ENCODE measurements around the gene DLG2. TPM values are rescaled to one million over a fixed set of nuclear protein-coding genes. Genes with fewer than 3 reads are reported as not detected.
"Not testable (repeated sequence)": the region's sequence is repeated elsewhere in the genome, so short reads cannot be mapped to it uniquely, and the experiment has no call there.

Gene DLG2
- total RNA-seq, 1 experiment from 2014 or later: 0.20 TPM

GRCh38 chr11:84870486-84870885 is 756.7 kb downstream of the DLG2 start:
- in situ Hi-C loops (cut with HindIII; ENCODE audit: low pct_unique_long_range_greater_than_20kb, low sequenced_read_pairs): no loop called here

GRCh38 chr11:84866922-84867321 is 760.2 kb downstream of the DLG2 start:
- in situ Hi-C loops (cut with HindIII; ENCODE audit: low pct_unique_long_range_greater_than_20kb, low sequenced_read_pairs): no loop called here
- DNase-seq (ENCODE audit: low read depth): peak; percentile 4

More at GRCh38 chr11:84870486-84870885, 756.7 kb downstream of the DLG2 start:
- DNase-seq (ENCODE audit: low read depth): no peak

GRCh38 chr11:84865791-84866535 is 761.2 kb downstream of the DLG2 start:
- in situ Hi-C loops (cut with HindIII; ENCODE audit: low pct_unique_long_range_greater_than_20kb, low sequenced_read_pairs): no loop called here
- peak; percentile 3 for DNase-seq (ENCODE audit: low read depth)

- in situ Hi-C loops (cut with HindIII; ENCODE audit: low pct_unique_long_range_greater_than_20kb, low sequenced_read_pairs): no loop called here
- peak; percentile 6 for DNase-seq (ENCODE audit: low read depth)
These were observed 761.9 kb downstream of the DLG2 start for GRCh38 chr11:84865257-84865656.

GRCh38 chr11:84857746-84858145 is 769.4 kb downstream of the DLG2 start:
- in situ Hi-C loops (cut with HindIII; ENCODE audit: low pct_unique_long_range_greater_than_20kb, low sequenced_read_pairs): no loop called here
- DNase-seq (ENCODE audit: low read depth): no peak

- in situ Hi-C loops (cut with HindIII; ENCODE audit: low pct_unique_long_range_greater_than_20kb, low sequenced_read_pairs): no loop called here
- DNase-seq (ENCODE audit: low read depth): no peak
These were observed 771.5 kb downstream of the DLG2 start for GRCh38 chr11:84855508-84856245.

DNA sequence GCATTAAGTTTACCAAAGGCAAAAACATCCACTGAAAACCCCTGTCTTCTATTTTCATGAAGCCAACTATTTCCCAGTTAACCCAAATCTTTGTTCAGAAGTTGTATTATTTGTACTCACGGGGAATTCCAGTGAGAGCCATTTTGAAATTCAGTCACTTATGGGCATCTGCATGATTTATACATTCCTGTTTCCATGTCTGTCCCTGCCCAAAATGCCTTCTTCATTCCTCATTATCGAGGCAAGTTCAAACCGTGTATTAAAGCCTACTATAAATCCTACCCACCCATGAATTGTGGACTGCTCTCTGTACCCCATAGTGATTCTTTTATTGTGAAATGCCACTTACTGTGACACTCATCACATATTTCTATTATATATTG is 772.7 kb downstream of the DLG2 start:
- in situ Hi-C loops (cut with HindIII; ENCODE audit: low pct_unique_long_range_greater_than_20kb, low sequenced_read_pairs): no loop called here
- DNase-seq (ENCODE audit: low read depth): no peak

GRCh38 chr11:84853841-84854497 is 773.2 kb downstream of the DLG2 start:
- in situ Hi-C loops (cut with HindIII; ENCODE audit: low pct_unique_long_range_greater_than_20kb, low sequenced_read_pairs): no loop called here
- DNase-seq (ENCODE audit: low read depth): no peak

DNA sequence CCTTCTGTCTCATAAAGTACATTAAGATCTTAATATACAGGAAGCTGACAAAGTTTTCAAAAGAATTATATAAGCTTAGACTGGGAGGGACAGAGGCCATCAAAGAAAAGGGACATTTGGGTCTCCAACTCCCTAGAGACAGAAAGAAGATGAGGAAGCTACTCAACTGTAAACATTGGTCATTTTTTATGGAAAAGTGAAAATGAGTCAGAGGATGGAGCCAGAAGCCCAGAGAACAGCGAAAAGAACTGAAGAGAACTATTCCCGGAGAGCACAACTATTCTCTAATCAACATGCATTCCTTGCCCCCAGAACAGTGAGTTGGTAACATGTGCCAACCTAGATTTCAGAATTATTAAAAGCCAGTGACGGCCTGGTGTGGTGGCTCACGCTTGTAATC is 779.3 kb downstream of the DLG2 start:
- in situ Hi-C loops (cut with HindIII; ENCODE audit: low pct_unique_long_range_greater_than_20kb, low sequenced_read_pairs): no loop called here
- DNase-seq (ENCODE audit: low read depth): no peak

GRCh38 chr11:84840201-84840600 is 786.9 kb downstream of the DLG2 start:
- in situ Hi-C loops (cut with HindIII; ENCODE audit: low pct_unique_long_range_greater_than_20kb, low sequenced_read_pairs); DNase-seq (ENCODE audit: low read depth): not testable (repeated sequence)

DNA sequence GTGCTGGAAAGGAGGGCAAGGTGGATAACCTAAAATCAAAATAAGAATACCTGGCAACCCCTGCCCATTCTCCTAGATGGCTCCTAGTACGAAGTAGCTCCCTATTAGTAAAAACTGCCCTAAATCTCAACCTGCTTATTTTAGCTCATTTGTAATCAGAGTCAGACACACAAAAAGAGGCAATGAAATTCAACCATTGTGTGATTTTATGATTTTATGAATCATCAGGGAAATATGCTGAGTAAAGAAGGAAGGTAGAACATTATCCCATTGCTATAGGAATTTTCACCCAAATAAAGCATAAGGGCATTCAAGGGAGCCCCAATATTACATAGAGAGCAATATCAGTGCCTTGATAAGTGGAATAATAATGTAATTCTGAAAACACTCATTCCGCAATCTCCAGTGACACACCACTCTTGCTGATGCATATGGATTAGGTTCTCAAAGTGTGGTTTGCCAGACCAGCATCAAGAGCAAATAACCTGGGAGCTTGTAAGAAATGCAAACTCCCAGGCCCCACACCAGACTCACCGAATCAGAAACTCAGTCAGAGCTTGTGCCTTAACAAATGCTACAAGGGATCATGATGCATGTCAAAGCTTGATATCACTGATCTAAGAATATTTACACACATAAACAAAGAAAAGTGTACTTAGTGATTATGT is 789.6 kb downstream of the DLG2 start:
- DNase-seq (ENCODE audit: low read depth): no peak
- in situ Hi-C loops (cut with HindIII; ENCODE audit: low pct_unique_long_range_greater_than_20kb, low sequenced_read_pairs): no loop called here

GRCh38 chr11:84836371-84836770 is 790.8 kb downstream of the DLG2 start:
- in situ Hi-C loops (cut with HindIII; ENCODE audit: low pct_unique_long_range_greater_than_20kb, low sequenced_read_pairs): no loop called here
- DNase-seq (ENCODE audit: low read depth): no peak

DNA sequence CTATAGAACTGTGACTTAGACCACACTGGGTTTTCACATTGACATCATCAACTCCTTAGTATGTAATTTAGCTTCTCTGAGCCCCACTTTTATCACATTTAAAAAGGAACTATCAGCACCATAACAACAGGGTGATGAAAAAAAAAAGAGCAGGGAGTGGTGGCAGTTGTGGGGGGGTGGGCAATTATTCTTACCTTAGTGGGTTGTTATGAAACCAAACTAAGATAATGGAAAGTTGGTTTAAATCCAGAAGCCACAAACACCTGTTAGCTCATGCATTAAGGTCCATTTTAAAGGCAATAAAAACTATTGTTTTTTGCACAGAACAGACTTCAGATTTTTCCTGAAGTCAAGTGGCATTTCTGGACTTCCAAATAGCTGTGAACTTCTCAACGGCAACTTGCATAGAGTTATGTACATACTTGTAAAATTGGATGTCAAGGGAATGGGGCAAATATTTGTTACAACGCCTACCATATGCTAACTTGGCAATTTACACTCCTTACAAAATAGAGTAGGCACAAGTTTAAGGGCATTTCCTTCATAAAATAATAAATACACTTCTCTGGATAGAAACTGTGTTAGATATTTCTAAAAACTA is 793.6 kb downstream of the DLG2 start:
- DNase-seq (ENCODE audit: low read depth): no peak
- in situ Hi-C loops (cut with HindIII; ENCODE audit: low pct_unique_long_range_greater_than_20kb, low sequenced_read_pairs): no loop called here

- no peak for DNase-seq (ENCODE audit: low read depth)
- in situ Hi-C loops (cut with HindIII; ENCODE audit: low pct_unique_long_range_greater_than_20kb, low sequenced_read_pairs): no loop called here
These were observed 796.8 kb downstream of the DLG2 start for GRCh38 chr11:84830372-84830771.

- in situ Hi-C loops (cut with HindIII; ENCODE audit: low pct_unique_long_range_greater_than_20kb, low sequenced_read_pairs): no loop called here
These were observed 798.0 kb downstream of the DLG2 start for GRCh38 chr11:84829162-84829561.

GRCh38 chr11:84828616-84829015 is 798.5 kb downstream of the DLG2 start:
- in situ Hi-C loops (cut with HindIII; ENCODE audit: low pct_unique_long_range_greater_than_20kb, low sequenced_read_pairs): no loop called here
- no peak for DNase-seq (ENCODE audit: low read depth)

More at GRCh38 chr11:84829162-84829561, 798.0 kb downstream of the DLG2 start:
- no peak for DNase-seq (ENCODE audit: low read depth)

GRCh38 chr11:84825106-84825660 is 802.0 kb downstream of the DLG2 start:
- in situ Hi-C loops (cut with HindIII; ENCODE audit: low pct_unique_long_range_greater_than_20kb, low sequenced_read_pairs): no loop called here

DNA sequence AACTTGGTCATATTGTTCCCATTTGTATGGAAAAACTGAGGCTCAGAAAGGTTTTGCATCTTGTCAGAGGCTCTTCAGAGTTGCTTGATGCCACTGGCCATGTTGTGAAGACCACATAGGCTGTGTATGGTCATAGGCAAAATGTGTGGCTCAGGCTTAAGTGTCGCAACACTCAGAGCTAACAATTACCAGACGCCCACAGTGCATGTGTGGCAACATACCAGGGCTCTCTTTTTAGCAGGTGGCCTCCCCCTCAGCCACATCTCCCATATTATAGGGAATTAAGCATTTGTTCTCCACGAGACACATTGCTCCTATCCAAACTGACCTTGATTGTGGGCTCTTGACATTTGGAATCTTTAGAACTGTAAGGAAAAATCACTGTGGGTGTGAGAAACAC is 802.5 kb downstream of the DLG2 start:
- in situ Hi-C loops (cut with HindIII; ENCODE audit: low pct_unique_long_range_greater_than_20kb, low sequenced_read_pairs): no loop called here
- peak; percentile 1 for DNase-seq (ENCODE audit: low read depth)

More at GRCh38 chr11:84825106-84825660, 802.0 kb downstream of the DLG2 start:
- peak; percentile 37 for DNase-seq (ENCODE audit: low read depth)
